ENCODE measurements around the gene GMDS.

GMDS gene

GRCh38 chr6:1624058-1624850 lies 621.2 kb downstream of the GMDS start:
- no peak for DNase-seq (ENCODE audit: low read depth)
- H3K4me3 ChIP-seq (ENCODE audit: low read depth, low read length), result peak overlapping the region; percentile 61

DNA sequence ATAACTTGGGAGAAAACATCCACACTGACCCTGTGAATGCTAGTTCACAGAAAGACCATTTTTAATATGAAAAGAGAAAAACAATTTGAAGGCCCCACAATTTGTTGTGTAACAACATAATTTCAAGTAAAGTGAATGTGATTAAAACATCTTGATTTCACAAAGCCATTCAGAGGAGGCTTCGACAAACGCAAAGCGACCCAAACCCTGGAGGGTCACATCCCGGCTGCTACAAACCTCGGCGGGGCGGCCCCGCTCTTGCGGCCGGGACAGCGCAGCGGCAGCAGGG lies 621.7 kb downstream of the GMDS start:
- no peak overlapping the region for H3K4me3 ChIP-seq (ENCODE audit: low read depth, low read length)
- no peak for DNase-seq (ENCODE audit: low read depth)

DNA sequence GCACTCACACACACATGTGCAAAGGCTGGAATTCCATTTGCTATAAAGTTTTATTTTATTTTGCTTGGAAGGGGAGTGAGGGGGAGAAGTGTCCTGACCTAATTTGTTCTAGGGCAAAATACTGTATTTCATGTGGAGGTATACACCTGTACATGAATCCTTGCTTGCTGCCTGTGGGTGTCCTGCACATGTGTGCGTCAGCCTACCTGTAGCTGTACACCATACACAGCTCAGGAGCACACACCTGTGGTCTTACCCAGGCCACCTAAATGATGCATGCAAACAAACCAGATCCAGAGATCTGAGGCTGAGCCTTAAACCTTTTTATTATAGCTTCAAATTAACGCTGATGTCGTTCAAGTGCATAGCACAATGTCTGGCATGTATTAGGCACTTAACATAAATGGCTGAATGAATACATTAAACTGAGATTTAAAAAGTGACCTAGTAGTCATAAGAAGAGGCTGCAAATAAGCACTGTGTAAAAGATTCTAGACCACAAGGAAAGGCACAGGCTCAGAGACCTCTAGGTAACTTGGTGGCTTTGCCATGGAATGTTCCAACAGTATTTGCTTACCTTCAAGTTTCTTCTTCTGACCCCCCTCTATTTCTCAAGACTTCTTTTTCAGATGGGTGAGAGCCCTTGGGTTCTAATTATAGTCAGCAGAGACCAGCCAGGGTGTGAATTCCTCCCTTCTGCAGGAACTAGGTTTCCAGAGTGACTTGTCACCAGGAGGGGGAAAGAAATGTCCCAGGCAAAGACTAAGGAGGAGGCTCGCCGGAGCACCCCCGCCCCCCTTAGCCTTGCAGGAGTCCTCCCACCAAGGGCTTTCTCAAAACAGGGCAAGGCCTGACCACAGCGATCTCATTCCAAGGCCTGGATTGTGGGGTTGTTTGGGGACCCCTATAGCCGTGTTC lies 622.3 kb downstream of the GMDS start:
- no peak overlapping the region for H3K4me3 ChIP-seq (ENCODE audit: low read depth, low read length)
- DNase-seq (ENCODE audit: low read depth), result no peak

GRCh38 chr6:1622220-1622850 lies 623.1 kb downstream of the GMDS start:
- no peak for DNase-seq (ENCODE audit: low read depth)
- H3K4me3 ChIP-seq (ENCODE audit: low read depth, low read length), result no peak overlapping the region

DNA sequence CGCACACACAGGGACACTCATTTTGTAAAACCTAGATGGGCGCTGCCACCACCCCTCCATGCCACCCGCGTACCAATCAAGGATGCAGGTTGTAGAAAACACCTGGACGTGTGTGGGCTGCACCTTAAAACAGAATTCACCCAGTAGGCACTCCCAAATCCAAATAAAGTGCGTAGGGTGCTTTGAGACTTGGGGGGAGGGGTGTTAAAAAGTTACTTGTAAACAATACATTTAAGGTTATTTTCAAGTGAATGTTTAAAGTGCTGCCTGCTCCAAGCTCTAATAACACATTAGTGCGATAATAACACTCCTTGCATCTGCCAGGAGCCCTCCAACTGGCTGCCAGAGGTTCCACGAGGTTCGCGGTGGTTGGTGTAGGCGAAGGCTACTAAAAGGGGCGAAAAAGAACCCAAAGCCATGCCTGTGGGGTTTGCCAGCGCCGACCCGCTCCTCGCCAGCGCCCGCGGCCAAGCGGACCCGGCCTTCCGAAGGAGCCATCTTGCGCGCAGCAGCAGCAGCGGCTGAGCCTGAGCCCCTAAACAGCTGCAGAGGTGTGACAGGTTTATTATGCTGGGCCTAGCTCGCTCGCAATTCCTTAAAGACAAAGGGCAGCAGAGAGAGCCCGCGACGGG lies 624.2 kb downstream of the GMDS start:
- H3K4me3 ChIP-seq (ENCODE audit: low read depth, low read length), result no peak overlapping the region
- no peak for DNase-seq (ENCODE audit: low read depth)

DNA sequence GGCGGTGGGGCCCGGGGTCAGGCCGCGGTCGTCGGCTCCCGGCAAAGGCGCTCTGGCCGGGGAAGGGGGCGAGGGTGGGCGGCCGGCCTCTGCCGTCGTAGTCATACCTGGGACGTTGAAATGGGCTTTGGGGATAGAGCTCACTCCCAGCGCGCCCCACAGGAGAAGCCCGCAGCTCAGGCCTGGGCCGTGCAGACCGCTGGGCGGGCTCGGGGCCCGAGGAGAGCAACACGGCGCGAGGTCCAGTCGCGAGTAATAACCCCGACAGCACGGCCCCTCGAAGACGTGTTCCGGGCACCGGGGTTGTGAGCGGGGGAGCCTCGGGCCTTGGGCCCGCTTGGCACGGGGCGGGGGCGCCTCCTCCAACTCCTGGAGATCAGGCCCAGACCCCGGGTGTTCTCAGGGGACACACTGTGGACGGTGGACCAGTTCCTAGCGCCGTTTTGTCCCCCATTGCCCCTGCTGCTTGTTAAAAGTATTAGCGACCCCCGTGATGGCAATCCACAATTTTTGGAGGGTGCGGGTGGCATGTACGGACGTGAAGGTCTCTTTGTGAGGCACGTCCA lies 624.8 kb downstream of the GMDS start:
- H3K4me3 ChIP-seq (ENCODE audit: low read depth, low read length), result no peak overlapping the region
- DNase-seq (ENCODE audit: low read depth), result no peak

GRCh38 chr6:1619673-1620503 lies 625.5 kb downstream of the GMDS start:
- no peak for DNase-seq (ENCODE audit: low read depth)

DNA sequence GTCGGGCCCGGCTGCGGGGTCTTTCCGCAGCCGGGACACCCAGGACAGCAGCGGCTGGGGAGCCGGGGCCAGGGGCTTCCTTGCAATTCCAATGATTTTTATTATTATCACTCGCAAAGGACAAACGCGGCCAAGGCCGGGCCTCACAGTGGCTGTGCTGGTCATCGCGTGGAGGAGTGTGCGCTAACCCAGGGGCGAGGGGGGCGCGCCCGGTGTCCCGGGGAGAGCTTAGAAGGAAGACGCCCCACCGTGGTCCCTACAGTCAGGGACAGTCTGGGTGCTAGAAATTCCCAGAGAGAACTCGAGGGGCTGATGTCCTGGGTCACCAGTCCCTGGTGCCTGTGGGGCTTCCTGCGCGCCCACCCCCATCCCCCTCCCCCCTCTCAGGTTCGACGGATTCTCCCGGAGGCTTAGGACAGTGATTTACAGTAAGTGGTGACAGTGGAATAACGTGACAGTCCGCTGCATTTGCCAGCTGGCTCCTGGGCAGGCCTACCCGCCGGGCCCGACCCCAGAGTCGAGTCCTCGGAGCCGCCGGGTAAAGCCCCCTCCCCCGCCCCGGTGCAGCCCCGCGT lies 626.2 kb downstream of the GMDS start:
- H3K4me3 ChIP-seq (ENCODE audit: low read depth, low read length), result no peak overlapping the region
- no peak for DNase-seq (ENCODE audit: low read depth)

More at GRCh38 chr6:1619673-1620503, 625.5 kb downstream of the GMDS start:
- H3K4me3 ChIP-seq (ENCODE audit: low read depth, low read length), result no peak overlapping the region

GRCh38 chr6:1618311-1619097 lies 626.9 kb downstream of the GMDS start:
- DNase-seq (ENCODE audit: low read depth), result no peak
- H3K4me3 ChIP-seq (ENCODE audit: low read depth, low read length), result no peak overlapping the region

DNA sequence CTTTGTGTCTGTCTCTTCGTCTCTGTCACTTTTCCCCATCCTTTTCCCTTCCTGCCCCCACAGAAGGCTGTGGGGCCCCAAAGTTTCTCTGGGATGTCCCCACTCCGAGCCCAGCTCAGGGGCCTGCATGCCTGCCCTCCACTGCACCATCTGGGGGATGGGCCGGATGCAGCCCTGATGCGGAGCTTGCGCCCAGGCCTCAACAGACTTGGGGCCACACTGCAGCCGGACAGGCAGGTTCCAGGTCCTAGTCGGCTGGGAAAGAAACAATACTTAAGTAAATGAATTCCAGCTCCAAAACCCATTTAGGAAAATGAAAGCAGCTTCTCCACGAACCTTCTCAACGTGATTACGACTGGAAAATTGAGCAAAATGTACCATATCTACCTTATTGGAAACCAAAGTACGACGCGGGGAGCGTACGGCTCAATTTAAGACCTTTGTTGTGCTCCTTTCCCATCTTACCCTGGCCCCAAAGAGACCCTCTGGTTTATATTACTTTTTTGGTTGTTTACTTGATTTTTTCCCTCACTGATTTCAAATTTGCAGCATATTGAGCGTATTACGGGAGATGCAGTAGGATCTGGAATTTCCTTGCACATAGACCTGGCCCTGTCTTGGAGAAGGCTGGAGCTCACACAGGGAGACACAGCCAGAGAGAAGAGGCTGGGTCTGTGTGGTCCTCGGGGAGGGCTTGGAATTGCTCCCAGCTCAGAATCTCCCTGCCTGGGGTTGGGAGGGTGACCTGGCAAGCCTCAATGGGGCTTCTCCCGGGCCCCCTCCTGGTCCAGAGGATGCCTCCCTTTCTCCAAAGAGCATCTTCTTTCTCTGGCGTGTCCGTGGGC lies 627.7 kb downstream of the GMDS start:
- DNase-seq (ENCODE audit: low read depth), result no peak
- H3K4me3 ChIP-seq (ENCODE audit: low read depth, low read length), result no peak overlapping the region

DNA sequence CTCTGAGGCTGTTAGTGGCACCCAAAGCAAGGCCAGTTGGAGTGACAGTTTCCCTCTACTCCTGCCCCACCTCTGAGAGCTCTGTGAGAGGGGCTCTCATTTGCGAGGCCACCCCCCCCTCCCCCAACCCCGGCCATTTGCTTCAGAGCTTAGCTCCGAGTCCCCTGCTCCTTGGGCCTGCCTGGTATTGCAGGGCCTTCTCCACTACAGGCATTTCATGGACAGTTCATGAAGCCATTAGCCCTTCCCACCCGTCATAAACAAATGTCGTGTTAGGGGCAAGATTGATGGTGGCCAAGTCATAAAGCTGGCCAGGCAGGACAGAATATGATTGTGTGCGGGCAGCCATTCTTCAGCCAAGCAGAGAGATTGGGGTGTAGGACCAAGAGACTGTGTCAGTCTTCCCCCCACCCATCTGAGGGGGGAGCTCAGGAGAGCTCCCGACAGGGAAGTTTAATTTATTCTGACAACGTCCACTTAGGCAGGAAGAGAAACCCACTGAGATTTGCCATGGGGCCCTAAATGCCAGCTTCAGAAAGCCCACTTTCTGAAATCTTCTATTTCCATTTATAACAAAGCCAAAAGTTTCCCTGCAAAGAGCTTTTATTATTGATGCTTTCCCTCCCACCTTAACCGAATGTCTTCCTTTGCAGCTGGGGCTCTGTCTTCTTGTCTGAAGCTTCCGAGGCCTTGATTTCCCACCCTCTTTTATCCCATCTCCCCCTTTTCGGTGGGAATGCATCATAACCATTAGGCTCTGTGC lies 628.5 kb downstream of the GMDS start:
- no peak overlapping the region for H3K4me3 ChIP-seq (ENCODE audit: low read depth, low read length)
- DNase-seq (ENCODE audit: low read depth), result no peak

GRCh38 chr6:1615853-1616420 lies 629.5 kb downstream of the GMDS start:
- DNase-seq (ENCODE audit: low read depth), result no peak
- H3K4me3 ChIP-seq (ENCODE audit: low read depth, low read length), result no peak overlapping the region

- H3K4me3 ChIP-seq (ENCODE audit: low read depth, low read length), result peak overlapping the region; percentile 18
- no peak for DNase-seq (ENCODE audit: low read depth)
Measured at GRCh38 chr6:1615151-1615852, 630.1 kb downstream of the GMDS start.

GRCh38 chr6:1614448-1615150 lies 630.8 kb downstream of the GMDS start:
- DNase-seq (ENCODE audit: low read depth), result no peak
- H3K4me3 ChIP-seq (ENCODE audit: low read depth, low read length), result peak overlapping the region; percentile 61

Data from skeletal muscle cell (primary cell).